Esophagus squamous epithelium (tissue), 4 donors: ENCODE measurements around the gene DST.

Experiments used
- POLR2A ChIP-seq, 4 donors: fragments of 450-650 bp; IDR thresholded peaks; one replicate each; pipeline ENCODE4 v1.6.1; 2017; ENCODE audit warnings: antibody characterized with exemption in 4 of 4, mild to moderate bottlenecking in 4 of 4, moderate library complexity in 3 of 4
- TF ChIP-seq, protein P1 (sequence below), 6 experiments: fragments of 450-650 bp in 4 of 6; fragments of 200-600 bp in 2 of 6; sonication (generic) in 2 of 6; IDR thresholded peaks; one replicate each; pipeline ENCODE4 v1.5.1; 2016 to 2019; ENCODE audit warnings: antibody characterized with exemption in 6 of 6, mild to moderate bottlenecking in 4 of 6, moderate library complexity in 4 of 6

DNA sequence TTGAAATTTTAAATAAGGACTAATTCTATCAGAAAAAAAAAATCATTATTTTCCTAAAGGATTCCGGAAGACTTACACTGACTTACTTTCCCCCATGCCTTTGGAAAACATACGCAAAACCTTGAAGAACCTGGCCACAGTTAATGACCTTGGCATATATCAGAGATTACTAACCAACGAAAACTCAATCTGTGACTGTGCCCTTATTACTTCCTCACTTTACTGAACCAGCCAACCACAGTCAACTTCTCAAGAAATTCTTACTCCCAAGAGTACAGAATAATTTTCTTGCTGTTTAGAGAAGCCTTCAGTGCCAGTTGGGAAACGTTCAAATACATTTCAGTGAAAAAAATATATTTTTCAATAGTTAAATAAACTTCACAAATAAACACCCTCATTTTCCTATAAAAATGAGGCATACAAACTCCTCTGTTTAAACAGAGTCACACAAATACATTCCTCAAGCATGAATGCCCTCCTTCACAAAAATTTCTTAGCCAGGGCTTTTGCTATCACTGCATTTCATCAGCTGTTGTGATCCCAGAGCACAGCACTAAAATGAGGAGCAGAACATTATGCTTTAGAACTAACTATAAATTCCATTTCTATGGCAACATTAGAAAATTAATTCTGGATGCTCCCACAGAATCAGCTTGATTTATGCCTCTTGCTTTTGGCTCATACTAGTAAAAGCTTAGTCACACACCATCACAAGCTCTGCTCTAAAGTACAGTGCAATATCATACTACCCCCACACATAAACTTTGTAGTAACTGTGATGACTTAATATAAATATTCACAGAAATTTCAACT lies 117.6 kb downstream of the DST start:
- TF ChIP-seq, protein P1, sequence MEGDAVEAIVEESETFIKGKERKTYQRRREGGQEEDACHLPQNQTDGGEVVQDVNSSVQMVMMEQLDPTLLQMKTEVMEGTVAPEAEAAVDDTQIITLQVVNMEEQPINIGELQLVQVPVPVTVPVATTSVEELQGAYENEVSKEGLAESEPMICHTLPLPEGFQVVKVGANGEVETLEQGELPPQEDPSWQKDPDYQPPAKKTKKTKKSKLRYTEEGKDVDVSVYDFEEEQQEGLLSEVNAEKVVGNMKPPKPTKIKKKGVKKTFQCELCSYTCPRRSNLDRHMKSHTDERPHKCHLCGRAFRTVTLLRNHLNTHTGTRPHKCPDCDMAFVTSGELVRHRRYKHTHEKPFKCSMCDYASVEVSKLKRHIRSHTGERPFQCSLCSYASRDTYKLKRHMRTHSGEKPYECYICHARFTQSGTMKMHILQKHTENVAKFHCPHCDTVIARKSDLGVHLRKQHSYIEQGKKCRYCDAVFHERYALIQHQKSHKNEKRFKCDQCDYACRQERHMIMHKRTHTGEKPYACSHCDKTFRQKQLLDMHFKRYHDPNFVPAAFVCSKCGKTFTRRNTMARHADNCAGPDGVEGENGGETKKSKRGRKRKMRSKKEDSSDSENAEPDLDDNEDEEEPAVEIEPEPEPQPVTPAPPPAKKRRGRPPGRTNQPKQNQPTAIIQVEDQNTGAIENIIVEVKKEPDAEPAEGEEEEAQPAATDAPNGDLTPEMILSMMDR (IDR thresholded peaks at IDR 0.05): no peak
- no peak for TF ChIP-seq POLR2A (IDR thresholded peaks at IDR 0.05)
